Spleen (tissue), 11 donors: ENCODE data around the gene SEL1L3. TPM values are rescaled to one million over a fixed set of nuclear protein-coding genes. Genes with fewer than 3 reads are reported as not detected.

Experiments
- DNase-seq: peaks from one replicate; pipeline ENCODE4 v3.0.0-alpha.2; 2020
- H3K27ac ChIP-seq, 8 donors: fragments of 200-600 bp; sonication (generic) in 7 of 8; 1 replicate in 4 of 8; 2 replicates in 4 of 8; pipeline versions ENCODE4 v1.5.0 to v1.8.0; 2016 to 2021; ENCODE audit warnings: inconsistent platforms in 4 of 8, mild to moderate bottlenecking in 4 of 8, moderate library complexity in 1 of 8
- H3K27me3 ChIP-seq, 7 donors: fragments of 200-600 bp; sonication (generic) in 6 of 7; replicated peaks in 1 of 7; 1 replicate in 4 of 7; 2 replicates in 3 of 7; pipeline versions ENCODE4 v1.5.0 to v1.8.0; 2016 to 2021; ENCODE audit warnings: inconsistent platforms in 3 of 7, mild to moderate bottlenecking in 1 of 7
- H3K36me3 ChIP-seq, 6 donors: fragments of 200-600 bp; sonication (generic) in 5 of 6; 1 replicate in 4 of 6; 2 replicates in 2 of 6; pipeline versions ENCODE4 v1.5.0 to v1.8.0; 2016 to 2021; ENCODE audit warnings: inconsistent platforms in 2 of 6
- H3K4me1 ChIP-seq, 6 donors: fragments of 200-600 bp; sonication (generic) in 5 of 6; 1 replicate in 3 of 6; 2 replicates in 3 of 6; pipeline versions ENCODE4 v1.5.0 to v1.8.0; 2016 to 2021; ENCODE audit warnings: inconsistent platforms in 3 of 6
- H3K4me3 ChIP-seq, 8 donors: fragments of 200-600 bp; sonication (generic) in 7 of 8; 1 replicate in 4 of 8; 2 replicates in 4 of 8; pipeline versions ENCODE4 v1.5.0 to v1.8.0; 2016 to 2021; ENCODE audit warnings: inconsistent platforms in 4 of 8, mild to moderate bottlenecking in 4 of 8, moderate library complexity in 2 of 8
- H3K9me3 ChIP-seq, 8 donors: fragments of 200-600 bp; sonication (generic) in 7 of 8; 1 replicate in 4 of 8; 2 replicates in 4 of 8; pipeline versions ENCODE4 v1.5.0 to v1.8.0; 2016 to 2021; ENCODE audit warnings: inconsistent platforms in 4 of 8
- POLR2A ChIP-seq, 3 donors: fragments of 450-650 bp; IDR thresholded peaks; one replicate each; pipeline ENCODE4 v1.5.1; 2017; ENCODE audit warnings: antibody characterized with exemption in 3 of 3, mild to moderate bottlenecking in 1 of 3
- POLR2AphosphoS5 ChIP-seq, 3 donors: sonication (generic); formaldehyde crosslinking; IDR thresholded peaks; one replicate each; pipeline ENCODE4 v1.5.1; 2017; ENCODE audit warnings: antibody characterized with exemption in 3 of 3
- WGBS, 5 donors: extraction: QIAGEN DNeasy Blood & Tissue Kit in 3 of 5; methylation state at CpG; one replicate each; pipeline versions ENCODE4 v1.1.5 to v1.1.7; 2013 to 2018; 5-methylcytosine and 5-hydroxymethylcytosine counted together
- intact Hi-C: fragments of 100-400 bp; cut with DNase I; formaldehyde crosslinking; loops from one replicate; pipeline ENCODE4 v1.15.0; 2023; ENCODE audit warnings: low total_unique reads
- polyA plus RNA-seq, 3 donors: library from polyadenylated mRNA; stranded (reverse); fragments of 200-250 nt; gene quantifications; one replicate each; pipeline ENCODE4 v1.2.1, GENCODE V29; 2013
- total RNA-seq, 7 donors: library from RNA; depleted of rRNA in 3 of 7; stranded (reverse); fragments of >200 nt in 3 of 7; fragmentation: NEBNext Ultra II Directional in 4 of 7; extraction: Animal tissue kit (Norgen Biotek cat#: 25700) in 4 of 7; gene quantifications; one replicate each; pipeline versions ENCODE4 v1.1.0 to v1.2.1, GENCODE V29; 2016 to 2021
- TF ChIP-seq, protein P1 (sequence below), 11 experiments: fragments of 200-600 bp in 7 of 11; fragments of 450-650 bp in 4 of 11; sonication (generic) in 4 of 11; IDR thresholded peaks in 8 of 11; conservative IDR thresholded peaks in 3 of 11; 1 replicate in 7 of 11; 2 replicates in 4 of 11; pipeline versions ENCODE4 v1.4.0 to v1.8.0; 2016 to 2021; ENCODE audit warnings: antibody characterized with exemption in 11 of 11, inconsistent platforms in 4 of 11, mild to moderate bottlenecking in 1 of 11
- donor health status: healthy with polysubstance abuse.
- donor health status: DM: no; HTN: no; CAD: no; lungs with moderate emphysema.
- donor health status: DM: no; HTN: no; CAD: no.
- donor health status: Bipolar disorder and iron deficiency.
- donor health status: healthy.
- donor health status: DM: no; HTN: no; CAD: no.
- donor health status: DM: yes; HTN: yes; CAD: no.

The SEL1L3 gene
- total and polyA plus RNA-seq, 10 donors = 59.0 to 319 (median 127) TPM

DNA sequence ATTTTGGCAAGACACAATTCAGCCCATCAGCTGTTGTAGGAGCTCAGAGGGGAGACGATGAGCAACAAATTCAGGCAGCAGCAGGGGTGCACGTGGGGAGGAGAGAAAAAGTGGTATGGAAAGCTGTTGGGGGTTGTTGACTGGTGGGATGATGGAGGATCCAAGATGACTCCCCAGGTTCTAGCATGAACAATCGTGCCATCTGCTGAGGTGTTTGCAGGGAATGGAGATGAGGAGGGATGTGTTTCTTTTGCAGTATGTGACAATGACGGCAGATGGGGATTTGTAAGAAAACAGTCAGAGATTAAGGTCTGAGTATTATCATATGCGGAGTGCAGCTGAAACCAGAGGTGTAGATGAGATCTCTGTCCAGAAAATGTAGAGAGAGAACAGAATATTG, 63.3 kb downstream of the SEL1L3 start:
- Histone ChIP-seq H3K9me3 (no peaks in the 10 kb centered on the region), H3K36me3 (peaks cover 0 to 100% (median 80%) of the 10 kb centered on the region in 6 donors), H3K4me3 (no peak overlapping the region), H3K4me1 (no peaks in the 10 kb centered on the region), H3K27me3 (no peaks in the 10 kb centered on the region), H3K27ac (no peak overlapping the region)
- 91 to 97% (median 93%) methylated on average over 5 of the region's 5 CpGs for WGBS, 5 donors
- no peak for DNase-seq
- TF ChIP-seq POLR2A (IDR thresholded peaks at IDR 0.05) (no peak), POLR2AphosphoS5 (IDR thresholded peaks at IDR 0.05) (no peak)
- TF ChIP-seq, protein P1, sequence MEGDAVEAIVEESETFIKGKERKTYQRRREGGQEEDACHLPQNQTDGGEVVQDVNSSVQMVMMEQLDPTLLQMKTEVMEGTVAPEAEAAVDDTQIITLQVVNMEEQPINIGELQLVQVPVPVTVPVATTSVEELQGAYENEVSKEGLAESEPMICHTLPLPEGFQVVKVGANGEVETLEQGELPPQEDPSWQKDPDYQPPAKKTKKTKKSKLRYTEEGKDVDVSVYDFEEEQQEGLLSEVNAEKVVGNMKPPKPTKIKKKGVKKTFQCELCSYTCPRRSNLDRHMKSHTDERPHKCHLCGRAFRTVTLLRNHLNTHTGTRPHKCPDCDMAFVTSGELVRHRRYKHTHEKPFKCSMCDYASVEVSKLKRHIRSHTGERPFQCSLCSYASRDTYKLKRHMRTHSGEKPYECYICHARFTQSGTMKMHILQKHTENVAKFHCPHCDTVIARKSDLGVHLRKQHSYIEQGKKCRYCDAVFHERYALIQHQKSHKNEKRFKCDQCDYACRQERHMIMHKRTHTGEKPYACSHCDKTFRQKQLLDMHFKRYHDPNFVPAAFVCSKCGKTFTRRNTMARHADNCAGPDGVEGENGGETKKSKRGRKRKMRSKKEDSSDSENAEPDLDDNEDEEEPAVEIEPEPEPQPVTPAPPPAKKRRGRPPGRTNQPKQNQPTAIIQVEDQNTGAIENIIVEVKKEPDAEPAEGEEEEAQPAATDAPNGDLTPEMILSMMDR (IDR thresholded peaks at IDR 0.05 in 8 of 11, conservative IDR thresholded peaks at IDR 0.05 in 3 of 11) = no peak
- intact Hi-C loops = no loop called here

DNA sequence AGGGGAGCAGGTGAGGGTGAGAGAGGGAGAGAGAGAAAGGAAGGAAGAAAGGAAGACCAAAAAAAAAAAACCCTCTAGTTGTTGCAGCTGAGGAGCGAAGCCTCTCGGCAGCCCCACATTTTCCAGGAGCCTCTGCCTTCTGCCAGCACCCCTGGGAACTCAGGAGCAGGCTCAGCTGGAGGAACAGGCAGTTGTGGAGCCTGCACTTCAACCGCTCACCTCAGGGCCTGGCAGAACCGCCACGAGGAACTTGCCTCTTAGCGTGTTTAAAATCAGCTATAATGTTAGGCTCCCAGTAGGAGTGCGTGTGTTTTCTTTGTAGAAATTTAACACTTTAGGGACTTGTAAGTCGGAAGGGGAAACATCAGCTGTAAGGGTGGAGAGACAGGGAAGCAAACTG, 65.7 kb downstream of the SEL1L3 start:
- Histone ChIP-seq H3K4me1 (no peaks in the 10 kb centered on the region), H3K27me3 (no peaks in the 10 kb centered on the region)

DNA sequence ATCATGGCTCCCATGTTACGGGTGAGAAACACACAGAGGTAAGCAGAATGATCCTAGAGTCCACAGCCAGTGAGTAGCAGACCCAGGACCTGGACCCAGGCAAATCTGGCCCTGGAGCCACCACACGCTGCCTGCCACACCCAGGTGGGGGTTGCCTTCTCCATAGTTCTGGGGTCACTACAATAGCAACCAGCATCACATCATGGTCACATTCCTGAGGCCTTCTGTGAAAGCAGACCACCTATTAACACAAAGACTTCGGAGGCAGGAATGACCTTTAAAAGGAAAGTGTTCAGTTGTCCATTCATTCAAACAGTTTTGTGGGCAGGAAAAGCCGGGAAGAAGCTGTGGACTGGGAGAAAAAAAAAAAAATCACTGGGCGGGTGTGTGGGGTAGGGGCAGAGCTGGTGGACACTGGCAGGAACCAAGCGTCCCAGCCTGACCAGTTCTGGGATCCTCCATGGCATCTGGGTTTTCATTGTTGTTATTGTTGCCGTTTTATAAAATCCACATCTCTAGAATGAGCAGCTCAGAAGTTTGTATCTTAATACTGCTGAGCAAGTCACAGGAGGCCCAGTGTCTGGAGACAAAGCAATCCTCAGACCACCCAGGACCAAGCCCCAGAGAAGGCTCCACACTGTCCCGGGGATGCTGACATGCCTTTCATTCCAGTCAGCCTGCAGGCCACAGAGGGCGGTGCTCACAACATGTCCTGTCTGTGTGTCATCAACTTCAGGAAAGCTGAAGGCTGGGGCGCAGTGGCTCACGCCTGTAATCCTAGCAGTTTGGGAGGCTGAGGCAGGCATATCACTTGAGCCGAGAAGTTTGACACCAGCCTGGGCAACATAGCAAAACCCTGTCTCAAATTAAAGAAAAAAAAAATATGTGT, 67.0 kb downstream of the SEL1L3 start:
- WGBS, 5 donors = 82 to 94% (median 90%) methylated on average over 12 of the region's 12 CpGs
- no peaks in the 10 kb centered on the region for H3K9me3 ChIP-seq
- intact Hi-C loops = no loop called here
- no peak overlapping the region for H3K27ac ChIP-seq
- DNase-seq = no peak
- TF ChIP-seq, protein P1 (IDR thresholded peaks at IDR 0.05 in 8 of 11, conservative IDR thresholded peaks at IDR 0.05 in 3 of 11) = no peak
- TF ChIP-seq POLR2A (IDR thresholded peaks at IDR 0.05) = no peak
- no peak for TF ChIP-seq POLR2AphosphoS5 (IDR thresholded peaks at IDR 0.05)
- H3K36me3 ChIP-seq = peaks cover 0 to 98% (median 62%) of the 10 kb centered on the region in 6 donors
- no peak overlapping the region for H3K4me3 ChIP-seq
- H3K4me1 ChIP-seq = no peaks in the 10 kb centered on the region
- no peaks in the 10 kb centered on the region for H3K27me3 ChIP-seq

More for the DNA sequence above, 65.7 kb downstream of the SEL1L3 start:
- 87 to 93% (median 89%) methylated on average over 8 of the region's 8 CpGs for WGBS, 5 donors
- intact Hi-C loops = no loop called here
- Histone ChIP-seq H3K36me3 (peaks cover 0 to 98% (median 69%) of the 10 kb centered on the region in 6 donors), H3K27ac (no peak overlapping the region), H3K4me3 (no peak overlapping the region), H3K9me3 (no peaks in the 10 kb centered on the region)
- TF ChIP-seq, protein P1 (IDR thresholded peaks at IDR 0.05 in 8 of 11, conservative IDR thresholded peaks at IDR 0.05 in 3 of 11) = no peak
- no peak for DNase-seq

DNA sequence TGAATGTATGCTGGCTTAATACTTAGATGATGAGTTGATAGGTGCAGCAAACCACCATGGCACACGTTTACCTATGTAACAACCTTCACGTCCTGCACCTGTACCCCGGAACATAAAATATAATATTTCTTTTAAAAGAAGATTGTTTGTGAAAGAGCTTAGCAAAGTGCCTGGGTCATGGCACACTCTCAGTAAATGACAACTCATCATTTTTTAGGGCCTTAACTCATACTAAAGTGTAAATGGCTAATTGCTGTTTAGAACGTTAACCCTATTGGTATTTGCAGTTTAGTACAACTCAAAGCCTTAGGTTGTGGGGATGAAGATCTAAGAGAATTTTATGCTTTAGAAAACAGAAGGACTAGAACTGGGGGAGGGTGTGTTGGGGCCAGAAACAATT, 67.7 kb downstream of the SEL1L3 start:
- H3K27me3 ChIP-seq = no peaks in the 10 kb centered on the region
- H3K36me3 ChIP-seq = peaks cover 0 to 97% (median 60%) of the 10 kb centered on the region in 6 donors
- H3K27ac ChIP-seq = no peak overlapping the region
- H3K4me3 ChIP-seq = no peak overlapping the region
- no peak for DNase-seq
- TF ChIP-seq, protein P1 (IDR thresholded peaks at IDR 0.05 in 8 of 11, conservative IDR thresholded peaks at IDR 0.05 in 3 of 11) = no peak
- TF ChIP-seq POLR2A (IDR thresholded peaks at IDR 0.05) (no peak), POLR2AphosphoS5 (IDR thresholded peaks at IDR 0.05) (no peak)
- 93 to 99% (median 94%) methylated on average over 4 of the region's 4 CpGs for WGBS, 5 donors
- no peaks in the 10 kb centered on the region for H3K4me1 ChIP-seq
- H3K9me3 ChIP-seq = no peaks in the 10 kb centered on the region
- intact Hi-C loops = no loop called here
